Measurements from ENCODE around the gene ATP1A3. TPM values are rescaled to one million over a fixed set of nuclear protein-coding genes. Genes with fewer than 3 reads are reported as not detected.

Gene ATP1A3
- total RNA-seq, 1 experiment from 2014 or later: 4.0 TPM

DNA sequence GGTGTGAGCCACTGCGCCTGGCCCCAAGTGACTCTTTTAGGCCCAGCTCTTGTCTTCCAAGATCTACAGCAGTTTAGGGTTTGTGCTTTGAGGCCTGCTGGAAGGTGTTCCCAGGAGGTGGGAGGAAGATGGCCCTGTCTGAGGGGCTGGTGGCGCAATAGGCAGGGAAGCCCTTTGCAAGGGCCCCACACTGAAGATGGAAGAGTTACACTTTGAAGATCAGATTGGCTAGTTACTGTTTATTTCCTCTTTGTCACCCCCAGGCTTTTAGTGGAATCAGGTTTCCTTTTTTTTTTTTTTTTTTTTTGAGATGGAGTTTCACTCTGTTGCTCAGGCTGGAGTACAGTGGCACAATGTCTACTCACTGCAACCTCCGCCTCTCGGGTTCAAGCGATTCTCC is 33.1 kb downstream of the ATP1A3 start:
- TF ChIP-seq, protein P1, sequence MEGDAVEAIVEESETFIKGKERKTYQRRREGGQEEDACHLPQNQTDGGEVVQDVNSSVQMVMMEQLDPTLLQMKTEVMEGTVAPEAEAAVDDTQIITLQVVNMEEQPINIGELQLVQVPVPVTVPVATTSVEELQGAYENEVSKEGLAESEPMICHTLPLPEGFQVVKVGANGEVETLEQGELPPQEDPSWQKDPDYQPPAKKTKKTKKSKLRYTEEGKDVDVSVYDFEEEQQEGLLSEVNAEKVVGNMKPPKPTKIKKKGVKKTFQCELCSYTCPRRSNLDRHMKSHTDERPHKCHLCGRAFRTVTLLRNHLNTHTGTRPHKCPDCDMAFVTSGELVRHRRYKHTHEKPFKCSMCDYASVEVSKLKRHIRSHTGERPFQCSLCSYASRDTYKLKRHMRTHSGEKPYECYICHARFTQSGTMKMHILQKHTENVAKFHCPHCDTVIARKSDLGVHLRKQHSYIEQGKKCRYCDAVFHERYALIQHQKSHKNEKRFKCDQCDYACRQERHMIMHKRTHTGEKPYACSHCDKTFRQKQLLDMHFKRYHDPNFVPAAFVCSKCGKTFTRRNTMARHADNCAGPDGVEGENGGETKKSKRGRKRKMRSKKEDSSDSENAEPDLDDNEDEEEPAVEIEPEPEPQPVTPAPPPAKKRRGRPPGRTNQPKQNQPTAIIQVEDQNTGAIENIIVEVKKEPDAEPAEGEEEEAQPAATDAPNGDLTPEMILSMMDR (conservative IDR thresholded peaks at IDR 0.05; ENCODE audit: low read depth, low read length): no peak
- TF ChIP-seq EZH2 (IDR thresholded peaks at IDR 0.05; ENCODE audit: low read length, unreplicated experiment) (no peak), EZH2phosphoT487 (IDR thresholded peaks at IDR 0.05; ENCODE audit: borderline replicate concordance, low read length) (no peak)
- no peak overlapping the region for H3K27ac ChIP-seq (ENCODE audit: low read length)

GRCh38 chr19:41959056-41960053 is 34.7 kb downstream of the ATP1A3 start, which contains the start of gene RABAC1:
RABAC1 (minus strand) TSS chr19:41959321; CDS start chr19:41959292, 29 bp downstream.
- H4K20me1 ChIP-seq (ENCODE audit: low read length): no peaks in the 10 kb centered on the region
- H3K4me2 ChIP-seq (ENCODE audit: low read length): peak within 1 kb of the TSS; percentile 99
- intact Hi-C loops (cut with micrococcal nuclease): loop anchor here (2.0 to 10.0 kb wide), 4 partner anchors 72 to 165 kb away; partner anchors contain the start of gene CEACAM3
- POLR2A ChIA-PET (ENCODE audit: unreplicated experiment): no interaction called here
- H3K9me2 ChIP-seq (replicated peaks; ENCODE audit: low read length): no peaks in the 10 kb centered on the region
- BruUV-seq (replicated peaks): no TSS peak
- H3F3A ChIP-seq (ENCODE audit: low read length, unreplicated experiment): no peaks in the 10 kb centered on the region
- H2AFZ ChIP-seq (ENCODE audit: low read length): peak within 1 kb of the TSS; percentile 88
- DNase-seq: peak; percentile 85
- H3K27me3 ChIP-seq (ENCODE audit: low read length): no peaks in the 10 kb centered on the region
- no peak for TF ChIP-seq EZH2 (IDR thresholded peaks at IDR 0.05; ENCODE audit: low read length, unreplicated experiment)
- no peak for TF ChIP-seq EZH2phosphoT487 (IDR thresholded peaks at IDR 0.05; ENCODE audit: borderline replicate concordance, low read length)
- TF ChIP-seq, protein P1 (conservative IDR thresholded peaks at IDR 0.05; ENCODE audit: low read depth, low read length): peak; percentile 44; the same call in 1 of the 2 replicates
- no peaks in the 10 kb centered on the region for H3K36me3 ChIP-seq (ENCODE audit: low read depth, low read length)
- ATAC-seq: peak; percentile 76
- H3K79me2 ChIP-seq (ENCODE audit: low read length): no peaks in the 10 kb centered on the region
- peak within 1 kb of the TSS; percentile 47 for H3K27ac ChIP-seq (ENCODE audit: low read length)
- no peaks in the 10 kb centered on the region for H3K9me3 ChIP-seq (ENCODE audit: low read length)
- peak within 1 kb of the TSS; percentile 88 for H3K4me3 ChIP-seq (ENCODE audit: low read length)
- H3K9ac ChIP-seq (ENCODE audit: low read length): peak within 1 kb of the TSS; percentile 86
- CTCF ChIA-PET: interaction anchor here (0.6 to 1.7 kb wide), 3 partner anchors 38 to 86 kb away, joined by 3 to 8 read pairs (median 5); no protein-coding TSS in a partner anchor
- peaks cover 15% of the 10 kb centered on the region for H3K4me1 ChIP-seq (ENCODE audit: insufficient read depth, low read length)

More for the DNA sequence above, 33.1 kb downstream of the ATP1A3 start:
- H3K4me1 ChIP-seq (ENCODE audit: insufficient read depth, low read length): peaks cover 15% of the 10 kb centered on the region
- no peaks in the 10 kb centered on the region for H3K79me2 ChIP-seq (ENCODE audit: low read length)
- no peak overlapping the region for H3K4me3 ChIP-seq (ENCODE audit: low read length)
- DNase-seq: no peak
- ChIA-PET CTCF (no interaction called here), POLR2A (ENCODE audit: unreplicated experiment) (no interaction called here)
- no peaks in the 10 kb centered on the region for H4K20me1 ChIP-seq (ENCODE audit: low read length)
- intact Hi-C loops (cut with micrococcal nuclease): no loop called here
- no peaks in the 10 kb centered on the region for H3F3A ChIP-seq (ENCODE audit: low read length, unreplicated experiment)
- no peaks in the 10 kb centered on the region for H3K9me3 ChIP-seq (ENCODE audit: low read length)
- no peaks in the 10 kb centered on the region for H3K9me2 ChIP-seq (replicated peaks; ENCODE audit: low read length)
- no peak for ATAC-seq
- H2AFZ ChIP-seq (ENCODE audit: low read length): no peak overlapping the region
- H3K36me3 ChIP-seq (ENCODE audit: low read depth, low read length): no peaks in the 10 kb centered on the region
- H3K4me2 ChIP-seq (ENCODE audit: low read length): no peak overlapping the region
- H3K9ac ChIP-seq (ENCODE audit: low read length): no peak overlapping the region
- no TSS peak for BruUV-seq (replicated peaks)
- H3K27me3 ChIP-seq (ENCODE audit: low read length): no peaks in the 10 kb centered on the region

Measured in PC-3 (cell line).